HepG2 (cell line): ENCODE results near the gene ZNF628. TPM values are rescaled to one million over a fixed set of nuclear protein-coding genes. Genes with fewer than 3 reads are reported as not detected.

Source experiments
- ATAC-seq: fragments of 200-7000 bp; cut with Tn5 transposase; 3 replicates; pipeline ENCODE4 v1.9.1; 2020; ENCODE audit warnings: mild to moderate bottlenecking, moderate library complexity
- BruUV-seq: library from RNA; stranded (reverse); fragments of 400-500 nt; replicated peaks from 2 replicates; lab custom pipeline; 2021; lab: Mats Ljungman, UMichigan
- CTCF ChIA-PET: fragments of 300-600 bp; formaldehyde crosslinking; extraction: SDS; loops from one replicate; lab custom pipeline; 2021; ENCODE audit warnings: low total read pairs, inconsistent platforms, low intra/inter-chr PET ratio; lab: Yijun Ruan, JAX
- POLR2A ChIA-PET: fragments of 350-600 bp; sonication (Branson Sonifier 250); formaldehyde crosslinking; loops from one replicate; lab custom pipeline; 2020; ENCODE audit warnings: antibody characterized with exemption, inconsistent platforms; lab: Yijun Ruan, JAX
- DNase-seq: peaks from one replicate; pipeline ENCODE4 v3.0.0-alpha.2; 2015; ENCODE audit warnings: low spot score
- FAIRE-seq: peaks from 3 replicates; lab custom pipeline; 2011; peaks lifted over from hg19 to GRCh38; lab: Jason Lieb, UNC
- H2AFZ ChIP-seq: one replicate; pipeline ENCODE4 v1.6.1; 2011; ENCODE audit warnings: low read length, inconsistent platforms
- H3K27ac ChIP-seq: fragments of 300-600 bp; 3 replicates; pipeline ENCODE4 v1.8.0; 2011; ENCODE audit warnings: mixed run types, mild to moderate bottlenecking, mixed read lengths, low read length, inconsistent platforms; ENCODE audit not compliant: insufficient read depth; ENCODE audit errors: extremely low read length
- H3K27me3 ChIP-seq, 2 experiments: fragments of 200-600 bp in 1 of 2; 2 replicates in 1 of 2; 3 replicates in 1 of 2; pipeline versions ENCODE4 v1.6.0 to v1.8.0; 2011; ENCODE audit warnings: low read length in 2 of 2, mild to moderate bottlenecking in 2 of 2, moderate library complexity in 2 of 2, inconsistent platforms in 1 of 2; ENCODE audit not compliant: insufficient read depth in 2 of 2, control insufficient read depth in 1 of 2
- H3K36me3 ChIP-seq, 2 experiments: fragments of 200-600 bp in 1 of 2; replicated peaks in 1 of 2; 2 replicates in 1 of 2; 3 replicates in 1 of 2; pipeline versions ENCODE4 v1.5.1 to v1.8.0; 2011; ENCODE audit warnings: low read length in 2 of 2, inconsistent platforms in 1 of 2; ENCODE audit not compliant: insufficient read depth in 2 of 2, control insufficient read depth in 1 of 2
- H3K4me1 ChIP-seq: 2 replicates; pipeline ENCODE4 v1.5.1; 2012; ENCODE audit warnings: low read length, inconsistent platforms; ENCODE audit not compliant: insufficient read depth
- H3K4me2 ChIP-seq: 2 replicates; pipeline ENCODE4 v1.6.0; 2011; ENCODE audit warnings: low read depth, low read length, inconsistent platforms
- H3K4me3 ChIP-seq, 3 experiments: fragments of 200-600 bp in 1 of 3; sonication (generic), shearing (Covaris generic) in 1 of 3; replicated peaks in 1 of 3; 2 replicates each; pipeline ENCODE4 v1.5.1; 2011 to 2016; ENCODE audit warnings: low read length in 3 of 3, inconsistent platforms in 2 of 3, low read depth in 2 of 3, mild to moderate bottlenecking in 2 of 3, control low read depth in 1 of 3, mixed read lengths in 1 of 3; ENCODE audit not compliant: insufficient read depth in 1 of 3
- H3K79me2 ChIP-seq: one replicate; pipeline ENCODE4 v1.6.1; 2011; ENCODE audit warnings: low read length, inconsistent platforms; ENCODE audit not compliant: insufficient read depth
- H3K9ac ChIP-seq: 2 replicates; pipeline ENCODE4 v1.6.0; 2011; ENCODE audit warnings: mild to moderate bottlenecking, low read depth, low read length, inconsistent platforms; ENCODE audit not compliant: insufficient read depth
- H3K9me3 ChIP-seq: 2 replicates; pipeline ENCODE4 v1.5.1; 2012; ENCODE audit warnings: mild to moderate bottlenecking, low read length
- H4K20me1 ChIP-seq: 2 replicates; pipeline ENCODE4 v1.6.0; 2011; ENCODE audit warnings: inconsistent platforms, mild to moderate bottlenecking, low read length, moderate library complexity; ENCODE audit not compliant: insufficient read depth
- EZH2 ChIP-seq: conservative IDR thresholded peaks from 2 replicates; pipeline ENCODE4 v1.6.1; 2012; ENCODE audit warnings: mild to moderate bottlenecking, low read depth, low read length, moderate library complexity
- GTF3A ChIP-seq: sonication (generic); formaldehyde crosslinking; conservative IDR thresholded peaks from 2 replicates; pipeline ENCODE4 v1.4.0; 2020; ENCODE audit warnings: mild to moderate bottlenecking, missing genetic modification reagents
- KMT2B ChIP-seq: IDR thresholded peaks from 2 replicates; pipeline ENCODE4 v1.6.1; 2016; ENCODE audit warnings: missing genetic modification reagents, missing compliant biosample characterization
- LBX2 ChIP-seq: sonication (generic); formaldehyde crosslinking; IDR thresholded peaks from 2 replicates; pipeline ENCODE4 v1.5.0; 2020; ENCODE audit warnings: missing genetic modification reagents, mild to moderate bottlenecking, borderline replicate concordance
- NFATC3 ChIP-seq: sonication (generic); formaldehyde crosslinking; IDR thresholded peaks from 2 replicates; pipeline ENCODE4 v1.5.1; 2020; ENCODE audit warnings: mild to moderate bottlenecking, missing genetic modification reagents
- PHF5A ChIP-seq: IDR thresholded peaks from one replicate; pipeline ENCODE4 v1.6.1; 2018; ENCODE audit warnings: low read depth, missing genetic modification reagents; ENCODE audit not compliant: unreplicated experiment
- RXRB ChIP-seq: IDR thresholded peaks from 2 replicates; pipeline ENCODE4 v1.6.1; 2016; ENCODE audit warnings: borderline replicate concordance, missing genetic modification reagents, missing compliant biosample characterization
- SIN3B ChIP-seq: fragments of 150-350 bp; IDR thresholded peaks from 2 replicates; pipeline ENCODE4 v1.6.1; 2014; ENCODE audit warnings: low read length
- ZBTB20 ChIP-seq: sonication (generic); formaldehyde crosslinking; IDR thresholded peaks from 2 replicates; pipeline ENCODE4 v1.8.1; 2023; ENCODE audit warnings: missing genetic modification reagents, low read depth, mild to moderate bottlenecking, borderline replicate concordance
- ZFP82 ChIP-seq: sonication (generic); formaldehyde crosslinking; IDR thresholded peaks from 2 replicates; pipeline ENCODE4 v1.5.1; 2020; ENCODE audit warnings: mild to moderate bottlenecking, missing genetic modification reagents, borderline replicate concordance
- ZNF329 ChIP-seq: sonication (generic); formaldehyde crosslinking; IDR thresholded peaks from 2 replicates; pipeline ENCODE4 v1.9.0; 2021; ENCODE audit warnings: low read depth, mild to moderate bottlenecking, missing genetic modification reagents
- ZNF414 ChIP-seq: sonication (generic); formaldehyde crosslinking; IDR thresholded peaks from 2 replicates; pipeline ENCODE4 v1.5.0; 2020; ENCODE audit warnings: missing genetic modification reagents
- ZNF484 ChIP-seq: sonication (generic); formaldehyde crosslinking; IDR thresholded peaks from 2 replicates; pipeline ENCODE4 v1.5.1; 2020; ENCODE audit warnings: mild to moderate bottlenecking, low read depth, missing genetic modification reagents, borderline replicate concordance
- ZNF530 ChIP-seq: sonication (generic); formaldehyde crosslinking; IDR thresholded peaks from 2 replicates; pipeline ENCODE4 v1.5.0; 2020; ENCODE audit warnings: low read depth, mild to moderate bottlenecking, missing genetic modification reagents
- ZNF660 ChIP-seq: sonication (generic); formaldehyde crosslinking; IDR thresholded peaks from 2 replicates; pipeline ENCODE4 v1.5.1; 2020; ENCODE audit warnings: mild to moderate bottlenecking, low read depth, missing genetic modification reagents, borderline replicate concordance
- ZNF713 ChIP-seq: sonication (generic); formaldehyde crosslinking; IDR thresholded peaks from 2 replicates; pipeline ENCODE4 v1.4.0; 2020; ENCODE audit warnings: mild to moderate bottlenecking, missing genetic modification reagents
- ZNF879 ChIP-seq: sonication (generic); formaldehyde crosslinking; IDR thresholded peaks from 2 replicates; pipeline ENCODE4 v1.8.1; 2023; ENCODE audit warnings: missing genetic modification reagents
- WGBS: methylation state at CpG from one replicate; pipeline ENCODE4 v1.1.6; 2017; ENCODE audit warnings: low lambda C conversion rate; 5-methylcytosine and 5-hydroxymethylcytosine counted together
- in situ Hi-C: cut with HindIII; loops from 2 replicates; pipeline ENCODE4 v1.10.0; 2017; ENCODE audit warnings: low pct_unique_long_range_greater_than_20kb; ENCODE audit not compliant: extremely low pct_ligation_motif_present
- intact Hi-C: fragments of 100-400 bp; cut with micrococcal nuclease; formaldehyde crosslinking; loops from one replicate; pipeline ENCODE4 v1.10.0; 2022; ENCODE audit not compliant: unreplicated experiment
- polyA plus RNA-seq, 8 experiments: library from polyadenylated mRNA; depleted of rRNA in 3 of 8; stranded (reverse) in 7 of 8; unstranded in 1 of 8; fragments of >200 nt; fragmentation: Illumina TruSeq in 4 of 8; extraction: Trizol in 4 of 8; gene quantifications; 2 replicates each; pipeline versions ENCODE4 v1.2.1 to v1.2.3, GENCODE V29; 2011 to 2016; ENCODE audit warnings: low read depth in 4 of 8, missing spikeins in 1 of 8, mixed read lengths in 1 of 8; ENCODE audit not compliant: insufficient read depth in 1 of 8
- total RNA-seq, 5 experiments: library from RNA; depleted of rRNA; stranded (reverse); fragments of >200 nt; fragmentation: Illumina TruSeq; extraction: Trizol; gene quantifications; 2 replicates each; pipeline ENCODE4 v1.2.3, GENCODE V29; 2016; ENCODE audit warnings: low read depth in 1 of 5
- TF ChIP-seq, protein P1 (sequence below): IDR thresholded peaks from 2 replicates; pipeline ENCODE4 v1.6.1; 2012; ENCODE audit warnings: low read depth, low read length, improper control_type of control experiment
- TF ChIP-seq, protein P2 (sequence below): sonication (generic); formaldehyde crosslinking; conservative IDR thresholded peaks from 2 replicates; pipeline ENCODE4 v1.5.0; 2020; ENCODE audit warnings: missing genetic modification reagents

Gene ZNF628
- total and polyA plus RNA-seq, 2 of the 13 experiments (the other 11 are each of a cell fraction or from before 2014, with no cell fraction given): 0.54 to 1.2 TPM

- BruUV-seq: no TSS peak
- no peak overlapping the region for H3K4me3 ChIP-seq
- no peak overlapping the region for H3K9ac ChIP-seq
- H3K4me2 ChIP-seq: no peak overlapping the region
- H3K27me3 ChIP-seq: no peaks in the 10 kb centered on the region
- no peak for ATAC-seq
- TF ChIP-seq ZNF530 (CRISPR knock-in tag) (no peak), ZBTB20 (CRISPR knock-in tag) (no peak), NFATC3 (no peak), ZNF660 (CRISPR knock-in tag) (no peak), PHF5A (CRISPR knock-in tag) (no peak), ZFP82 (CRISPR knock-in tag) (no peak), RXRB (CRISPR knock-in tag) (no peak), ZNF879 (CRISPR knock-in tag) (no peak), LBX2 (no peak), KMT2B (CRISPR knock-in tag) (no peak), ZNF414 (CRISPR knock-in tag) (no peak), SIN3B (no peak), ZNF484 (CRISPR knock-in tag) (no peak), ZNF329 (CRISPR knock-in tag) (no peak), ZNF713 (CRISPR knock-in tag) (no peak), GTF3A (CRISPR knock-in tag) (no peak), EZH2 (no peak)
- TF ChIP-seq, protein P1, sequence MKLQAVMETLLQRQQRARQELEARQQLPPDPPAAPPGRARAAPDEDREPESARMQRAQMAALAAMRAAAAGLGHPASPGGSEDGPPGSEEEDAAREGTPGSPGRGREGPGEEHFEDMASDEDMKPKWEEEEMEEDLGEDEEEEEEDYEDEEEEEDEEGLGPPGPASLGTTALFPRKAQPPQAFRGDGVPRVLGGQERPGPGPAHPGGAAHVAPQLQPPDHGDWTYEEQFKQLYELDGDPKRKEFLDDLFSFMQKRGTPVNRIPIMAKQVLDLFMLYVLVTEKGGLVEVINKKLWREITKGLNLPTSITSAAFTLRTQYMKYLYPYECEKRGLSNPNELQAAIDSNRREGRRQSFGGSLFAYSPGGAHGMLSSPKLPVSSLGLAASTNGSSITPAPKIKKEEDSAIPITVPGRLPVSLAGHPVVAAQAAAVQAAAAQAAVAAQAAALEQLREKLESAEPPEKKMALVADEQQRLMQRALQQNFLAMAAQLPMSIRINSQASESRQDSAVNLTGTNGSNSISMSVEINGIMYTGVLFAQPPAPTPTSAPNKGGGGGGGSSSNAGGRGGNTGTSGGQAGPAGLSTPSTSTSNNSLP: no peak
- TF ChIP-seq, protein P2, sequence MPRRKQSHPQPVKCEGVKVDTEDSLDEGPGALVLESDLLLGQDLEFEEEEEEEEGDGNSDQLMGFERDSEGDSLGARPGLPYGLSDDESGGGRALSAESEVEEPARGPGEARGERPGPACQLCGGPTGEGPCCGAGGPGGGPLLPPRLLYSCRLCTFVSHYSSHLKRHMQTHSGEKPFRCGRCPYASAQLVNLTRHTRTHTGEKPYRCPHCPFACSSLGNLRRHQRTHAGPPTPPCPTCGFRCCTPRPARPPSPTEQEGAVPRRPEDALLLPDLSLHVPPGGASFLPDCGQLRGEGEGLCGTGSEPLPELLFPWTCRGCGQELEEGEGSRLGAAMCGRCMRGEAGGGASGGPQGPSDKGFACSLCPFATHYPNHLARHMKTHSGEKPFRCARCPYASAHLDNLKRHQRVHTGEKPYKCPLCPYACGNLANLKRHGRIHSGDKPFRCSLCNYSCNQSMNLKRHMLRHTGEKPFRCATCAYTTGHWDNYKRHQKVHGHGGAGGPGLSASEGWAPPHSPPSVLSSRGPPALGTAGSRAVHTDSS (CRISPR knock-in tag): no peak
- H3K4me1 ChIP-seq: peaks cover 47% of the 10 kb centered on the region
- ChIA-PET POLR2A (interaction anchor here (0.6 kb wide), 1 partner anchor 45 kb away, joined by 3 read pairs; no protein-coding TSS in a partner anchor), CTCF (no interaction called here)
- intact Hi-C loops: no loop called here
- peaks cover 20% of the 10 kb centered on the region for H3K79me2 ChIP-seq
- H4K20me1 ChIP-seq: peaks cover 10% of the 10 kb centered on the region; the same call in 1 of the 2 replicates
- FAIRE-seq: no peak
- no peaks in the 10 kb centered on the region for H3K9me3 ChIP-seq
- WGBS: 97% methylated on average over 16 of the region's 16 CpGs
- H3K27ac ChIP-seq: no peak overlapping the region
- no peak for DNase-seq
- no peak overlapping the region for H2AFZ ChIP-seq
- in situ Hi-C loops: no loop called here
- H3K36me3 ChIP-seq: peaks cover 1 to 11% of the 10 kb centered on the region in 2 experiments; a peak in 4 of 5 replicates
Measured at GRCh38 chr19:55457683-55458457, 18.5 kb upstream of the ZNF628 start.
